ENCODE results near the gene GPR171. TPM values are rescaled to one million over a fixed set of nuclear protein-coding genes. Genes with fewer than 3 reads are reported as not detected.

The GPR171 gene
- total RNA-seq, 6 experiments from 2014 or later, result 0.22 to 0.99 (median 0.27) TPM; not detected in 2

GRCh38 chr3:151166161-151166560, 36.9 kb downstream of the GPR171 start:
- TF ChIP-seq CTCF (IDR thresholded peaks at IDR 0.05) (peak in 3 of 4 donors; percentile 19 to 21 (median 21)), POLR2A (IDR thresholded peaks at IDR 0.05) (no peak)
- WGBS (ENCODE audit: insufficient coverage, low coverage, low lambda C conversion rate, missing lambda C conversion rate), result 60% methylated on average over 3 of the region's 3 CpGs
- ATAC-seq (peak in 1 of 4 donors; percentile 19), DNase-seq (no peak)
- H3K4me3 ChIP-seq, result no peak overlapping the region
- H3K27ac ChIP-seq, result no peak overlapping the region
- no peaks in the 10 kb centered on the region for H3K36me3 ChIP-seq
- intact Hi-C loops (cut with DNase I), result loop anchor here in 1 of 2 donors (10.0 kb wide), 1 partner anchor 119 kb away; no protein-coding TSS in a partner anchor
- no peaks in the 10 kb centered on the region for H3K9me3 ChIP-seq
- no peaks in the 10 kb centered on the region for H3K27me3 ChIP-seq
- peaks cover 0 to 7% (median 0%) of the 10 kb centered on the region in 4 donors for H3K4me1 ChIP-seq

GRCh38 chr3:151165226-151165625, 37.8 kb downstream of the GPR171 start:
- intact Hi-C loops (cut with DNase I), result loop anchor here in 1 of 2 donors (10.0 kb wide), 1 partner anchor 120 kb away; no protein-coding TSS in a partner anchor
- 75% methylated on average over 7 of the region's 7 CpGs for WGBS (ENCODE audit: insufficient coverage, low coverage, low lambda C conversion rate, missing lambda C conversion rate)
- Histone ChIP-seq H3K36me3 (no peaks in the 10 kb centered on the region), H3K27ac (no peak overlapping the region), H3K27me3 (no peaks in the 10 kb centered on the region), H3K9me3 (no peaks in the 10 kb centered on the region), H3K4me3 (no peak overlapping the region), H3K4me1 (peaks cover 0 to 7% (median 0%) of the 10 kb centered on the region in 4 donors)
- TF ChIP-seq POLR2A (IDR thresholded peaks at IDR 0.05), result no peak
- TF ChIP-seq CTCF (IDR thresholded peaks at IDR 0.05), result no peak
- ATAC-seq, result no peak
- no peak for DNase-seq

GRCh38 chr3:151159806-151160205, 43.2 kb downstream of the GPR171 start:
- Histone ChIP-seq H3K9me3 (no peaks in the 10 kb centered on the region), H3K4me1 (no peaks in the 10 kb centered on the region), H3K27me3 (no peaks in the 10 kb centered on the region), H3K4me3 (no peak overlapping the region), H3K27ac (no peak overlapping the region), H3K36me3 (no peaks in the 10 kb centered on the region)
- no peak for ATAC-seq
- intact Hi-C loops (cut with DNase I), result loop anchor here in 1 of 2 donors (10.0 kb wide), 1 partner anchor 125 kb away; no protein-coding TSS in a partner anchor
- 79% methylated on average over 7 of the region's 10 CpGs for WGBS (ENCODE audit: insufficient coverage, low coverage, low lambda C conversion rate, missing lambda C conversion rate)
- DNase-seq, result no peak
- TF ChIP-seq CTCF (IDR thresholded peaks at IDR 0.05) (no peak), POLR2A (IDR thresholded peaks at IDR 0.05) (no peak)

- TF ChIP-seq CTCF (IDR thresholded peaks at IDR 0.05), result peak; percentile 56 to 68 (median 58)
- no peak for TF ChIP-seq POLR2A (IDR thresholded peaks at IDR 0.05)
- no peaks in the 10 kb centered on the region for H3K9me3 ChIP-seq
- ATAC-seq (peak; percentile 88 to 92 (median 92)), DNase-seq (no peak)
- no peaks in the 10 kb centered on the region for H3K4me1 ChIP-seq
- H3K4me3 ChIP-seq, result no peak overlapping the region
- no peaks in the 10 kb centered on the region for H3K36me3 ChIP-seq
- intact Hi-C loops (cut with DNase I), result no loop called here
- H3K27ac ChIP-seq, result no peak overlapping the region
- no peaks in the 10 kb centered on the region for H3K27me3 ChIP-seq
- WGBS (ENCODE audit: insufficient coverage, low coverage, low lambda C conversion rate, missing lambda C conversion rate), result 33% methylated on average over 3 of the region's 3 CpGs
Measured at GRCh38 chr3:151156618-151157216, 46.3 kb downstream of the GPR171 start.

Measured in right lobe of liver (tissue), 6 donors.